Loucy (cell line): ENCODE data around the gene DNAAF8.

Source experiments
- EZH2phosphoT487 ChIP-seq: fragments of 200-600 bp; IDR thresholded peaks from 2 replicates; pipeline ENCODE4 v1.6.1; 2018; ENCODE audit warnings: antibody characterized with exemption, mild to moderate bottlenecking, moderate library complexity, borderline replicate concordance
- TF ChIP-seq, protein P1 (sequence below): fragments of 200-600 bp; sonication (generic); conservative IDR thresholded peaks from 2 replicates; pipeline ENCODE4 v1.5.1; 2014; ENCODE audit warnings: mild to moderate bottlenecking, antibody characterized with exemption, low read length

DNA sequence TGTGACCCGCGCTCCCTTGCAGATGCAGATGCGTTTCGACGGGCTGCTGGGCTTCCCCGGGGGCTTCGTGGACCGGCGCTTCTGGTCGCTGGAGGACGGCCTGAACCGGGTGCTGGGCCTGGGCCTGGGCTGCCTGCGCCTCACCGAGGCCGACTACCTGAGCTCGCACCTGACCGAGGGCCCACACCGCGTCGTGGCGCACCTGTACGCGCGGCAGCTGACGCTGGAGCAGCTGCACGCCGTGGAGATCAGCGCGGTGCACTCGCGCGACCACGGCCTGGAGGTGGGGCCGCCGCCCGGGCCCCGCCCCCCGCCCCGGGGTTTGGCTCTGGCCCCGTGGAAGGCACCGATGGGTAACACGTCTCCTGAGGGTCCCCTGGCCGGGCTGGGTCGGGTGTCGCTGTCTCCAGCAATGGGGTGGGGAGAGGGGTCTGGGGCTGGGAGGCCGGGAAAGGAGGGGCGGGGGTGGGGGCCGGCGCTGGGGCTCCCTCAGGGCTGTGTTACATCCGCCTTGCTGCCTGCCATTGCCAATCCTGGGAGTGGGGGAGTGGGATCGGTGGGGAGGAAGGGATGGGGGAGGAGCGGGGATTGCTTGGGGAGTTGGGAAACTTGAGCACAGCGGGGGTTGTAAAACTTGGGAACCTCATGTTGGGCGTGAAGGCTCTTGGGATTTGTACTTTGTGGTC, 40.2 kb upstream of the DNAAF8 start:
- TF ChIP-seq, protein P1, sequence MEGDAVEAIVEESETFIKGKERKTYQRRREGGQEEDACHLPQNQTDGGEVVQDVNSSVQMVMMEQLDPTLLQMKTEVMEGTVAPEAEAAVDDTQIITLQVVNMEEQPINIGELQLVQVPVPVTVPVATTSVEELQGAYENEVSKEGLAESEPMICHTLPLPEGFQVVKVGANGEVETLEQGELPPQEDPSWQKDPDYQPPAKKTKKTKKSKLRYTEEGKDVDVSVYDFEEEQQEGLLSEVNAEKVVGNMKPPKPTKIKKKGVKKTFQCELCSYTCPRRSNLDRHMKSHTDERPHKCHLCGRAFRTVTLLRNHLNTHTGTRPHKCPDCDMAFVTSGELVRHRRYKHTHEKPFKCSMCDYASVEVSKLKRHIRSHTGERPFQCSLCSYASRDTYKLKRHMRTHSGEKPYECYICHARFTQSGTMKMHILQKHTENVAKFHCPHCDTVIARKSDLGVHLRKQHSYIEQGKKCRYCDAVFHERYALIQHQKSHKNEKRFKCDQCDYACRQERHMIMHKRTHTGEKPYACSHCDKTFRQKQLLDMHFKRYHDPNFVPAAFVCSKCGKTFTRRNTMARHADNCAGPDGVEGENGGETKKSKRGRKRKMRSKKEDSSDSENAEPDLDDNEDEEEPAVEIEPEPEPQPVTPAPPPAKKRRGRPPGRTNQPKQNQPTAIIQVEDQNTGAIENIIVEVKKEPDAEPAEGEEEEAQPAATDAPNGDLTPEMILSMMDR: no peak
- no peak for TF ChIP-seq EZH2phosphoT487
